Measurements from ENCODE around the gene PHRF1.

PHRF1 gene

GRCh38 chr11:574632-575312 is 1.5 kb upstream of the PHRF1 start:
- DNase-seq (ENCODE audit: low read depth, low spot score) = no peak

GRCh38 chr11:575313-575995 is 816 bp upstream of the PHRF1 start:
- no peak for DNase-seq (ENCODE audit: low read depth, low spot score)

- DNase-seq (ENCODE audit: low read depth, low spot score) = no peak
Observed at GRCh38 chr11:576811-577610, 741 bp downstream of the PHRF1 start.

GRCh38 chr11:577611-577894 is 1.3 kb downstream of the PHRF1 start:
- no peak for DNase-seq (ENCODE audit: low read depth, low spot score)

GRCh38 chr11:578276-579035 is 2.2 kb downstream of the PHRF1 start:
- DNase-seq (ENCODE audit: low read depth, low spot score) = no peak

GRCh38 chr11:579830-580601 is 3.7 kb downstream of the PHRF1 start:
- no peak for DNase-seq (ENCODE audit: low read depth, low spot score)

- DNase-seq (ENCODE audit: low read depth, low spot score) = no peak
Observed at GRCh38 chr11:581342-581741, 5.1 kb downstream of the PHRF1 start.

GRCh38 chr11:581752-582151 is 5.5 kb downstream of the PHRF1 start:
- DNase-seq (ENCODE audit: low read depth, low spot score) = no peak

GRCh38 chr11:584287-584686 is 8.0 kb downstream of the PHRF1 start:
- no peak for DNase-seq (ENCODE audit: low read depth, low spot score)

- DNase-seq (ENCODE audit: low read depth, low spot score) = no peak
Observed at GRCh38 chr11:586376-587316, 10.4 kb downstream of the PHRF1 start.

GRCh38 chr11:587546-587945 is 11.3 kb downstream of the PHRF1 start:
- DNase-seq (ENCODE audit: low read depth, low spot score) = no peak

GRCh38 chr11:587978-588380 is 11.7 kb downstream of the PHRF1 start:
- DNase-seq (ENCODE audit: low read depth, low spot score) = no peak

GRCh38 chr11:589798-590197 is 13.5 kb downstream of the PHRF1 start:
- no peak for DNase-seq (ENCODE audit: low read depth, low spot score)

- DNase-seq (ENCODE audit: low read depth, low spot score) = no peak
Observed at GRCh38 chr11:590997-591396, 14.7 kb downstream of the PHRF1 start.

- DNase-seq (ENCODE audit: low read depth, low spot score) = no peak
Observed at GRCh38 chr11:592501-592900, 16.2 kb downstream of the PHRF1 start.

GRCh38 chr11:592918-593317 is 16.6 kb downstream of the PHRF1 start:
- no peak for DNase-seq (ENCODE audit: low read depth, low spot score)

GRCh38 chr11:593347-593746 is 17.1 kb downstream of the PHRF1 start:
- DNase-seq (ENCODE audit: low read depth, low spot score) = no peak

- DNase-seq (ENCODE audit: low read depth, low spot score) = no peak
Observed at GRCh38 chr11:595400-595799, 19.1 kb downstream of the PHRF1 start.

- DNase-seq (ENCODE audit: low read depth, low spot score) = no peak
Observed at GRCh38 chr11:596374-596773, 20.1 kb downstream of the PHRF1 start.

GRCh38 chr11:597166-597725 is 21.0 kb downstream of the PHRF1 start:
- no peak for DNase-seq (ENCODE audit: low read depth, low spot score)
